GM23338 (cell line): Measurements from ENCODE around the gene SART1. TPM values are rescaled to one million over a fixed set of nuclear protein-coding genes. Genes with fewer than 3 reads are reported as not detected.

Source experiments
- ATAC-seq: fragments of 200-7000 bp; cut with Tn5 transposase; 3 replicates; pipeline ENCODE4 v1.9.1; 2020
- DNase-seq: peaks from one replicate; pipeline ENCODE4 v3.0.0-alpha.2; 2015; ENCODE audit warnings: low spot score
- H2AFZ ChIP-seq: fragments of 200-600 bp; sonication (generic); 2 replicates; pipeline ENCODE4 v1.8.0; 2016; ENCODE audit warnings: antibody characterized with exemption, mild to moderate bottlenecking, moderate library complexity
- H3F3A ChIP-seq: fragments of 200-600 bp; sonication (generic); replicated peaks from 2 replicates; pipeline ENCODE4 v1.8.0; 2017; ENCODE audit warnings: antibody characterized with exemption, mixed run types, low read depth
- H3K27ac ChIP-seq: fragments of 200-600 bp; sonication (generic); 2 replicates; pipeline ENCODE4 v1.6.1; 2016; ENCODE audit warnings: low read depth
- H3K27me3 ChIP-seq: fragments of 200-600 bp; sonication (generic); 2 replicates; pipeline ENCODE4 v1.8.0; 2016; ENCODE audit warnings: mild to moderate bottlenecking, mixed run types, moderate library complexity; ENCODE audit not compliant: insufficient read depth
- H3K36me3 ChIP-seq: fragments of 200-600 bp; sonication (generic); 2 replicates; pipeline ENCODE4 v1.8.0; 2016; ENCODE audit warnings: mild to moderate bottlenecking; ENCODE audit not compliant: insufficient read depth
- H3K4me1 ChIP-seq: fragments of 200-600 bp; sonication (generic); 2 replicates; pipeline ENCODE4 v1.8.0; 2016; ENCODE audit warnings: mild to moderate bottlenecking, moderate library complexity; ENCODE audit not compliant: insufficient read depth
- H3K4me2 ChIP-seq: fragments of 200-600 bp; sonication (generic); 2 replicates; pipeline ENCODE4 v1.7.1; 2017; ENCODE audit warnings: mixed run types
- H3K4me3 ChIP-seq: fragments of 200-600 bp; sonication (generic); 2 replicates; pipeline ENCODE4 v1.6.1; 2016; ENCODE audit warnings: mixed run types
- H3K79me2 ChIP-seq: fragments of 200-600 bp; sonication (generic); replicated peaks from 2 replicates; pipeline ENCODE4 v1.8.0; 2017; ENCODE audit warnings: mild to moderate bottlenecking; ENCODE audit not compliant: insufficient read depth
- H3K9me2 ChIP-seq: fragments of 200-600 bp; sonication (generic); 2 replicates; pipeline ENCODE4 v1.8.0; 2017; ENCODE audit not compliant: insufficient read depth
- H4K20me1 ChIP-seq: fragments of 200-600 bp; sonication (generic); replicated peaks from 2 replicates; pipeline ENCODE4 v1.8.0; 2017; ENCODE audit warnings: mild to moderate bottlenecking; ENCODE audit not compliant: insufficient read depth
- H3K27ac Mint-ChIP-seq: 2 replicates; pipeline ENCODE4 v1.8.0; 2020; ENCODE audit warnings: inconsistent platforms, mild to moderate bottlenecking, moderate library complexity, mixed read lengths
- H3K27me3 Mint-ChIP-seq: 3 replicates; pipeline ENCODE4 v1.8.0; 2022; ENCODE audit warnings: low read depth, mild to moderate bottlenecking, moderate library complexity, mixed read lengths, inconsistent platforms; ENCODE audit not compliant: insufficient read depth, poor library complexity
- H3K36me3 Mint-ChIP-seq: 3 replicates; pipeline ENCODE4 v1.8.0; 2021; ENCODE audit warnings: low read depth, mild to moderate bottlenecking, inconsistent platforms, moderate library complexity, mixed read lengths
- H3K4me1 Mint-ChIP-seq: 3 replicates; pipeline ENCODE4 v1.8.0; 2020; ENCODE audit warnings: mild to moderate bottlenecking, inconsistent platforms, mixed read lengths
- H3K4me3 Mint-ChIP-seq: 3 replicates; pipeline ENCODE4 v1.8.0; 2021; ENCODE audit warnings: moderate library complexity, mild to moderate bottlenecking, inconsistent platforms, mixed read lengths
- H3K9me3 Mint-ChIP-seq: 3 replicates; pipeline ENCODE4 v1.8.0; 2020; ENCODE audit warnings: moderate library complexity, mild to moderate bottlenecking, inconsistent platforms, mixed read lengths
- CREB1 ChIP-seq: fragments of 250-450 bp; sonication (Bioruptor Pico); IDR thresholded peaks from 2 replicates; pipeline ENCODE4 v1.5.0; 2020; ENCODE audit warnings: low read depth, mild to moderate bottlenecking, moderate library complexity
- CTCF ChIP-seq, 2 experiments: fragments of 200-600 bp in 1 of 2; sonication (generic) in 1 of 2; conservative IDR thresholded peaks; 2 replicates each; pipeline versions ENCODE4 v1.5.1 to v1.6.1; 2016 to 2017; ENCODE audit warnings: antibody characterized with exemption in 2 of 2, low read depth in 2 of 2, mild to moderate bottlenecking in 2 of 2, moderate library complexity in 1 of 2
- ETS1 ChIP-seq: IDR thresholded peaks from 2 replicates; pipeline ENCODE4 v1.6.1; 2016; ENCODE audit warnings: antibody characterized with exemption
- EZH2 ChIP-seq: fragments of 200-600 bp; sonication (generic); IDR thresholded peaks from one replicate; pipeline ENCODE4 v1.8.0; 2017; ENCODE audit warnings: antibody characterized with exemption, mild to moderate bottlenecking, low read depth; ENCODE audit not compliant: unreplicated experiment
- EZH2phosphoT487 ChIP-seq: fragments of 200-600 bp; sonication (generic); IDR thresholded peaks from one replicate; pipeline ENCODE4 v1.8.1; 2018; ENCODE audit warnings: antibody characterized with exemption; ENCODE audit not compliant: unreplicated experiment
- JUNB ChIP-seq: IDR thresholded peaks from one replicate; pipeline ENCODE4 v1.6.1; 2016; ENCODE audit warnings: antibody characterized with exemption; ENCODE audit not compliant: unreplicated experiment
- NANOG ChIP-seq: IDR thresholded peaks from 2 replicates; pipeline ENCODE4 v1.6.1; 2016; ENCODE audit warnings: antibody characterized with exemption, borderline replicate concordance
- POLR2AphosphoS5 ChIP-seq: IDR thresholded peaks from 2 replicates; pipeline ENCODE4 v1.6.1; 2016; ENCODE audit warnings: antibody characterized with exemption, low read depth
- REST ChIP-seq: IDR thresholded peaks from one replicate; pipeline ENCODE4 v1.6.1; 2018; ENCODE audit warnings: antibody characterized with exemption; ENCODE audit not compliant: unreplicated experiment
- STAT1 ChIP-seq: IDR thresholded peaks from one replicate; pipeline ENCODE4 v1.6.1; 2016; ENCODE audit warnings: antibody characterized with exemption; ENCODE audit not compliant: unreplicated experiment
- ZNF114 ChIP-seq: fragments of 250-450 bp; sonication (Bioruptor Pico); IDR thresholded peaks from 2 replicates; pipeline ENCODE4 v1.5.0; 2020; ENCODE audit warnings: mild to moderate bottlenecking, moderate library complexity
- ZNF331 ChIP-seq: fragments of 250-450 bp; sonication (Bioruptor Pico); IDR thresholded peaks from 2 replicates; pipeline ENCODE4 v1.5.0; 2020; ENCODE audit warnings: low read depth, mild to moderate bottlenecking, moderate library complexity
- ZNF462 ChIP-seq: fragments of 250-450 bp; sonication (Bioruptor Pico); IDR thresholded peaks from 2 replicates; pipeline ENCODE4 v1.5.0; 2020; ENCODE audit warnings: mild to moderate bottlenecking, moderate library complexity
- polyA plus RNA-seq: library from polyadenylated mRNA; unstranded; fragments of >200 nt; fragmentation: Nextera tagmentation; extraction: Ambion mirVana; gene quantifications from 2 replicates; pipeline ENCODE4 v1.2.1, GENCODE V29; 2016
- total RNA-seq: library from RNA; depleted of rRNA; stranded (reverse); fragments of >200 nt; shearing (Covaris generic); gene quantifications from 2 replicates; pipeline ENCODE4 v1.2.3, GENCODE V29; 2014

SART1 gene
- total and polyA plus RNA-seq, 2 experiments from 2014 or later = 43.9 to 91.0 TPM

- Histone ChIP-seq H3K9me2 (no peaks in the 10 kb centered on the region), H3K27ac (peak overlapping the region; percentile 88), H4K20me1 (peaks cover 13% of the 10 kb centered on the region), H3K4me1 (peaks cover 8% of the 10 kb centered on the region), H2AFZ (peak overlapping the region; percentile 75; the same call in 1 of the 2 replicates), H3K79me2 (peaks cover 26% of the 10 kb centered on the region), H3K4me2 (peak overlapping the region; percentile 81), H3K4me3 (peak overlapping the region; percentile 85), H3K36me3 (no peaks in the 10 kb centered on the region), H3F3A (0 out of 2 replicates have a peak, but pooled peaks cover 3% of the 10 kb centered on the region), H3K27me3 (no peaks in the 10 kb centered on the region)
- H3K4me1 Mint-ChIP-seq = peaks cover 17% of the 10 kb centered on the region
- no peak for TF ChIP-seq ZNF331 (CRISPR knock-in tag)
- no peak for TF ChIP-seq NANOG
- TF ChIP-seq POLR2AphosphoS5 = no peak
- TF ChIP-seq EZH2 = no peak
- no peak for TF ChIP-seq CREB1 (CRISPR knock-in tag)
- no peak for TF ChIP-seq ETS1
- TF ChIP-seq ZNF114 = no peak
- TF ChIP-seq CTCF (conservative IDR thresholded peaks at IDR 0.05; ENCODE audit: low read depth in 2 of 2) = no peak
- no peak for TF ChIP-seq ZNF462 (CRISPR knock-in tag)
- TF ChIP-seq STAT1 = no peak
- TF ChIP-seq JUNB = no peak
- no peak for TF ChIP-seq REST
- no peak for TF ChIP-seq EZH2phosphoT487
- peaks cover 21% of the 10 kb centered on the region for H3K36me3 Mint-ChIP-seq
- H3K4me3 Mint-ChIP-seq = peak overlapping the region; percentile 96
- ATAC-seq (peak; percentile 12), DNase-seq (no peak)
- H3K27ac Mint-ChIP-seq = peak overlapping the region; percentile 97
- H3K9me3 Mint-ChIP-seq = peaks cover 2% of the 10 kb centered on the region; the same call in 1 of the 3 replicates
- H3K27me3 Mint-ChIP-seq = peaks cover 16% of the 10 kb centered on the region
These were observed 689 bp upstream of the SART1 start for GRCh38 chr11:65960824-65961266.
